WI38 (cell line): Measurements from ENCODE around the gene TMEM236.

ENCODE experiments used
- H3K4me3 ChIP-seq: 2 replicates; pipeline ENCODE4 v1.5.1; 2011; ENCODE audit warnings: low read depth, mild to moderate bottlenecking, control low read depth, low read length
- TF ChIP-seq, protein P1 (sequence below): IDR thresholded peaks from 2 replicates; pipeline ENCODE4 v1.5.1; 2012; ENCODE audit warnings: low read depth, mild to moderate bottlenecking, control low read depth, low read length

TMEM236 gene

DNA sequence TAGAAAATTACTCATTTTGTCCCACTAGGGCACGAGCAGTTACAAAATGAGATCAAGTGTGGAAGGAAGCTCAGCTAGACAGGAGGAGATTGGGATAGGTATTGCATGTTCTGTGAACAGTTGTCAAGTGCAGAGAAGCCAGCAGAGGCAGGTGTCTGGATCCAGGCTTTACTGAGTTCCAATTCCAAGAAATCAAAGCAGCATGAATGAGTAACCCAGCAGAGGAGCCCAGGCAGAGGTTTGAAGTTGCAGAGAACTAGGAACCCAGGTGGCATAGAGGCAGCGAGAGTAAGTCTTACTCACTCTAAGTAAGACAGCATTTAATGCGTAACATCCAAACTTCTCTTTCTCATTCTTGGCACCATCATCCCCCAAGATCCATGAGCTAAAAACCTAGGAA, 68.9 kb downstream of the TMEM236 start:
- TF ChIP-seq, protein P1, sequence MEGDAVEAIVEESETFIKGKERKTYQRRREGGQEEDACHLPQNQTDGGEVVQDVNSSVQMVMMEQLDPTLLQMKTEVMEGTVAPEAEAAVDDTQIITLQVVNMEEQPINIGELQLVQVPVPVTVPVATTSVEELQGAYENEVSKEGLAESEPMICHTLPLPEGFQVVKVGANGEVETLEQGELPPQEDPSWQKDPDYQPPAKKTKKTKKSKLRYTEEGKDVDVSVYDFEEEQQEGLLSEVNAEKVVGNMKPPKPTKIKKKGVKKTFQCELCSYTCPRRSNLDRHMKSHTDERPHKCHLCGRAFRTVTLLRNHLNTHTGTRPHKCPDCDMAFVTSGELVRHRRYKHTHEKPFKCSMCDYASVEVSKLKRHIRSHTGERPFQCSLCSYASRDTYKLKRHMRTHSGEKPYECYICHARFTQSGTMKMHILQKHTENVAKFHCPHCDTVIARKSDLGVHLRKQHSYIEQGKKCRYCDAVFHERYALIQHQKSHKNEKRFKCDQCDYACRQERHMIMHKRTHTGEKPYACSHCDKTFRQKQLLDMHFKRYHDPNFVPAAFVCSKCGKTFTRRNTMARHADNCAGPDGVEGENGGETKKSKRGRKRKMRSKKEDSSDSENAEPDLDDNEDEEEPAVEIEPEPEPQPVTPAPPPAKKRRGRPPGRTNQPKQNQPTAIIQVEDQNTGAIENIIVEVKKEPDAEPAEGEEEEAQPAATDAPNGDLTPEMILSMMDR = no peak
- no peak overlapping the region for H3K4me3 ChIP-seq

- H3K4me3 ChIP-seq = no peak overlapping the region
Measured at GRCh38 chr10:17821893-17822292, 69.9 kb downstream of the TMEM236 start.

GRCh38 chr10:17831341-17831740, 79.3 kb downstream of the TMEM236 start:
- TF ChIP-seq, protein P1 = no peak
- H3K4me3 ChIP-seq = no peak overlapping the region

More at GRCh38 chr10:17821893-17822292, 69.9 kb downstream of the TMEM236 start:
- TF ChIP-seq, protein P1 = no peak

DNA sequence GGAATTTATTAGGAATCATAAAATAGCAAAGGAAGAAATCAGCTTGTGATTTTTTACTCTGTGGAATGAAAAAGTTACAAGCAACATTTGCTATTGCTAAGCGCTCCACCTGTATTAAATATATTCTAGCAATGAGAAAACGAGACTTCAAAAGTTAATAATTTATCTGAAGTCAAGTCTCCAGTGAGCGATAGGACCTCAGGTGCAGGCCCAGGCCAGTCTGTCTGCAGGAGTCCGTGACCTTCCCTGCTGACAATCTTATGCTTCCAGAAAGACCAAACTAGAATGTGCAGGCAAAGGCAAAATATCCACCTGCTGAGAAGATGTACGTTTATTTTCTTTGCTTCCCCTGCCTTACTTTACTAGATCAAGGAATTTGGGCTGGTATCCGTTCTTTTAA, 79.9 kb downstream of the TMEM236 start:
- TF ChIP-seq, protein P1 = no peak
- H3K4me3 ChIP-seq = no peak overlapping the region

- no peak overlapping the region for H3K4me3 ChIP-seq
- TF ChIP-seq, protein P1 = no peak
Measured at GRCh38 chr10:17833656-17834055, 81.7 kb downstream of the TMEM236 start.

DNA sequence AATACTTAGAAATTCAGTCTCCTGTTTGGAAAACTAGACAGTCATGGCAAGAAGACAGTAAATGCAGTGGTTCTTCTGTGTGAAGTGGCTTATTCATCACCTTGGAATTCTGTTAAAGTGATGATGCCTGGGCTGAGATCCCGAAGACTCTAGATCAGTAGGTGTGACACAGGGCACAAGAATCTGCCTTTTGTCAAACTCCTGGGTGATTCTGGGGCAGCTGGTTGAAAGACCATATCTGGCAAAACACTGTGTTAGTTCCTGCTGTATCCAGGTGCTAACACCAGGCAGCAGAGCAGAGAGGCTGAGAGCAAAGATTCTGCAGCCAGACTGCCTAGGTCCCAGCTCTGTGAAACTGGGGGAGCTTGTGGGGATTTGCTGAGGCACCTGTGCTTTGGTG, 83.7 kb downstream of the TMEM236 start:
- TF ChIP-seq, protein P1 = no peak
- H3K4me3 ChIP-seq = no peak overlapping the region

- H3K4me3 ChIP-seq = no peak overlapping the region
- TF ChIP-seq, protein P1 = no peak
Measured at GRCh38 chr10:17836942-17837341, 84.9 kb downstream of the TMEM236 start.
